GM21786 (cell line): Measurements from ENCODE around the gene LTA.
"Not testable (repeated sequence)": the region's sequence is repeated elsewhere in the genome, so short reads cannot be mapped to it uniquely, and the experiment has no call there.

Experiments used
- ATAC-seq: cut with Tn5 transposase; IDR thresholded peaks from one replicate; pipeline ENCODE4 v1.9.1; 2021; ENCODE audit not compliant: unreplicated experiment

The LTA gene

GRCh38 chr6:31541658-31542521 lies 30.2 kb upstream of the LTA start, which contains the start of gene DDX39B:
Gene DDX39B, minus strand, starts transcription at chr6:31542003. Its CDS starts 1,471 bp downstream, at chr6:31540532.
- peak; percentile 56 for ATAC-seq

- no peak for ATAC-seq
Measured at GRCh38 chr6:31543639-31544038, 28.4 kb upstream of the LTA start.

- ATAC-seq: no peak
Measured at GRCh38 chr6:31544676-31545075, 27.4 kb upstream of the LTA start.

GRCh38 chr6:31545291-31545690 lies 26.8 kb upstream of the LTA start:
- no peak for ATAC-seq

- peak; percentile 46 for ATAC-seq
Measured at GRCh38 chr6:31546339-31546957, 25.6 kb upstream of the LTA start, which contains the start of gene ATP6V1G2. Gene ATP6V1G2, minus strand, starts transcription at chr6:31546608. Its CDS starts 49 bp downstream, at chr6:31546559.

- ATAC-seq: peak; percentile 66
Measured at GRCh38 chr6:31546958-31547726, 24.9 kb upstream of the LTA start, which contains the start of gene NFKBIL1. Gene NFKBIL1, plus strand, starts transcription at chr6:31547608. Its CDS starts 87 bp downstream, at chr6:31547695.

- no peak for ATAC-seq
Measured at GRCh38 chr6:31547727-31548543, 24.2 kb upstream of the LTA start.

- no peak for ATAC-seq
Measured at GRCh38 chr6:31548544-31548873, 23.6 kb upstream of the LTA start.

GRCh38 chr6:31551371-31551770 lies 20.7 kb upstream of the LTA start:
- not testable (repeated sequence) for ATAC-seq

- no peak for ATAC-seq
Measured at GRCh38 chr6:31556307-31556706, 15.8 kb upstream of the LTA start.

- ATAC-seq: no peak
Measured at GRCh38 chr6:31557443-31558317, 14.4 kb upstream of the LTA start.

- ATAC-seq: no peak
Measured at GRCh38 chr6:31558318-31558625, 13.8 kb upstream of the LTA start.

GRCh38 chr6:31558631-31559500 lies 13.2 kb upstream of the LTA start:
- no peak for ATAC-seq

GRCh38 chr6:31559606-31559957 lies 12.5 kb upstream of the LTA start:
- no peak for ATAC-seq

- peak; percentile 67 for ATAC-seq
Measured at GRCh38 chr6:31559958-31560696, 12.0 kb upstream of the LTA start.

- no peak for ATAC-seq
Measured at GRCh38 chr6:31560697-31561058, 11.4 kb upstream of the LTA start.

GRCh38 chr6:31567531-31568370 lies 4.3 kb upstream of the LTA start:
- no peak for ATAC-seq
